Heart left ventricle (tissue), 16 donors: ENCODE data around the gene SEMA4D. TPM values are rescaled to one million over a fixed set of nuclear protein-coding genes. Genes with fewer than 3 reads are reported as not detected.
A peak's percentile ranks its signal among the peaks of the same experiment; 100 is the strongest.
"Not testable (repeated sequence)": the region's sequence is repeated elsewhere in the genome, so short reads cannot be mapped to it uniquely, and the experiment has no call there.

Experiments
- ATAC-seq, 4 donors: fragments of 200-7000 bp; cut with Tn5 transposase; one replicate each; pipeline ENCODE4 v1.9.1; 2020 to 2022; ENCODE audit warnings: moderate library complexity in 4 of 4, mild to moderate bottlenecking in 3 of 4, moderate number of reproducible peaks in 1 of 4
- DNase-seq, 5 donors: peaks; one replicate each; pipeline ENCODE4 v3.0.0-alpha.2; 2020
- H3K27ac ChIP-seq, 12 donors: fragments of 200-600 bp; sonication (generic) in 4 of 12; one replicate each; pipeline versions ENCODE4 v1.5.0 to v1.8.0; 2016 to 2022; ENCODE audit warnings: mild to moderate bottlenecking in 2 of 12
- H3K27me3 ChIP-seq, 9 donors: fragments of 200-600 bp; sonication (generic) in 2 of 9; one replicate each; pipeline versions ENCODE4 v1.5.1 to v1.8.0; 2016 to 2022; ENCODE audit warnings: mild to moderate bottlenecking in 3 of 9
- H3K36me3 ChIP-seq, 9 donors: fragments of 200-600 bp; sonication (generic) in 2 of 9; one replicate each; pipeline versions ENCODE4 v1.5.0 to v1.8.0; 2018 to 2022; ENCODE audit warnings: mild to moderate bottlenecking in 2 of 9
- H3K4me1 ChIP-seq, 12 donors: fragments of 200-600 bp; sonication (generic) in 4 of 12; one replicate each; pipeline versions ENCODE4 v1.5.0 to v1.8.0; 2016 to 2022; ENCODE audit warnings: mild to moderate bottlenecking in 3 of 12
- H3K4me3 ChIP-seq, 12 donors: fragments of 200-600 bp; sonication (generic) in 4 of 12; one replicate each; pipeline versions ENCODE4 v1.5.0 to v1.8.0; 2017 to 2022; ENCODE audit warnings: mild to moderate bottlenecking in 9 of 12, moderate library complexity in 4 of 12
- H3K9me3 ChIP-seq, 12 donors: fragments of 200-600 bp; sonication (generic) in 4 of 12; one replicate each; pipeline versions ENCODE4 v1.5.0 to v1.8.0; 2016 to 2022; ENCODE audit warnings: mild to moderate bottlenecking in 1 of 12
- POLR2A ChIP-seq, 2 donors: fragments of 450-650 bp; IDR thresholded peaks; one replicate each; pipeline ENCODE4 v1.6.1; 2017; ENCODE audit warnings: antibody characterized with exemption in 2 of 2, mild to moderate bottlenecking in 2 of 2, moderate library complexity in 2 of 2
- WGBS, 4 donors: extraction: QIAGEN DNeasy Blood & Tissue Kit in 2 of 4; methylation state at CpG; one replicate each; pipeline versions ENCODE4 v1.1.5 to v1.1.7; 2013 to 2018; 5-methylcytosine and 5-hydroxymethylcytosine counted together
- intact Hi-C, 10 donors: fragments of 100-400 bp; cut with DNase I; formaldehyde crosslinking; loops; one replicate each; pipeline versions ENCODE4 v1.11.1 to v1.14.2; 2022
- polyA plus RNA-seq, 2 donors: library from polyadenylated mRNA; stranded (reverse); fragments of 200-250 nt; gene quantifications; one replicate each; pipeline ENCODE4 v1.2.3, GENCODE V29; 2013
- total RNA-seq, 9 donors: library from RNA; depleted of rRNA in 2 of 9; stranded (reverse); fragments of >200 nt in 2 of 9; fragmentation: NEBNext Ultra II Directional in 3 of 9; extraction: Animal tissue kit (Norgen Biotek cat#: 25700) in 3 of 9; gene quantifications; one replicate each; pipeline versions ENCODE4 v1.1.0 to v1.2.4, GENCODE V29; 2016 to 2023
- TF ChIP-seq, protein P1 (sequence below), 12 donors: fragments of 200-600 bp; sonication (generic) in 4 of 12; IDR thresholded peaks; one replicate each; pipeline versions ENCODE4 v1.5.0 to v1.8.0; 2018 to 2022; ENCODE audit warnings: antibody characterized with exemption in 12 of 12, mild to moderate bottlenecking in 5 of 12
- donor health status: ischemic (EF 13 %, LVEDD 7.1; RV severe dilation, severe dysfunction).
- donor health status: healthy with polysubstance abuse.
- donor health status: DM: no; HTN: yes; CAD: no.
- donor health status: DM: no; HTN: no; CAD: no.
- donor health status: ischemic (EF 25% LVEDD 6.9; RV normal size, moderate dysfunction).
- donor health status: ischemic (EF 25% LVEDD 5.7; RV mildly dilated, moderate dysfunction).
- donor health status: healthy.
- donor health status: DM: yes; HTN: yes; CAD: no.
- donor health status: ischemic (EF 35%, LVEDD 5.7; RV mildly dilated, moderate dysfunction).
- donor health status: nonischemic (EF 11% LVEDD 7.7; RV severe dilation, severe dysfunction).
- donor health status: DM: yes; HTN: yes; CAD: no.
- donor health status: PGD.
- donor health status: ischemic (EF 29% LVEDD 5.4; RV normal size, mild dysfunction).
- donor health status: nonischemic (EF 23%, LVEDD 6.1; RV moderate dilation, normal function).

The SEMA4D gene
- total and polyA plus RNA-seq, 11 donors = 4.0 to 59.8 (median 20.2) TPM

DNA sequence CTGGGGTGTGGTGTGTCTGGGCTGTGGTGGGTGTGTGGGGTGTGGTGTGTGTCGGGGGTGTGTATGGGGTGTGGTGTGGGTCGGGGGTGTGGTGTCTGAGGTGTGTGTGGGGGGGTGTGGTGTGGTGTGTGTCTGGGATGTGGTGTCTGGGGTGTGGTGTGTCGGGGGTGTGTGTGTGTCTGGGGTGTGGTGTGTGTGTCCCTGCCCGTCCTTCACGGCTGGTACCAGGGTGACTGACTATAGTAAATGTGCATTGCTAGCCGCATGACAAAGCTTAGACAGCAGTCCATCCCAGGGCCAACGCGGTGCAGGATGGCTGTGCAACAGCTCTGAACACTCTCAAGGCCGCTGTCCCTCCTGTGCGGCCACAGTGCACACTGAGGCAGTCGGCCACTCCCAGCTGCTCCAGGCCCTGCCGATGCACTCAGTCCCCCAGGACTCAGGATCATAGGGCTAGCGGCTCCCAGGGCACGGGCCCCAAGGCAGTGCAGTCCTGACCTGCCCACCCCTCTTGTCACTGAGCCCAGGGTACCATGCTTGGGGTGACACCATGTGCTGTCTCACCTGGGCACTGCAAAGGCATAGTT, 125.6 kb downstream of the SEMA4D start:
- ATAC-seq (peak in 1 of 4 donors; percentile 23), DNase-seq (no peak)
- no peak for TF ChIP-seq POLR2A (IDR thresholded peaks at IDR 0.05)
- TF ChIP-seq, protein P1, sequence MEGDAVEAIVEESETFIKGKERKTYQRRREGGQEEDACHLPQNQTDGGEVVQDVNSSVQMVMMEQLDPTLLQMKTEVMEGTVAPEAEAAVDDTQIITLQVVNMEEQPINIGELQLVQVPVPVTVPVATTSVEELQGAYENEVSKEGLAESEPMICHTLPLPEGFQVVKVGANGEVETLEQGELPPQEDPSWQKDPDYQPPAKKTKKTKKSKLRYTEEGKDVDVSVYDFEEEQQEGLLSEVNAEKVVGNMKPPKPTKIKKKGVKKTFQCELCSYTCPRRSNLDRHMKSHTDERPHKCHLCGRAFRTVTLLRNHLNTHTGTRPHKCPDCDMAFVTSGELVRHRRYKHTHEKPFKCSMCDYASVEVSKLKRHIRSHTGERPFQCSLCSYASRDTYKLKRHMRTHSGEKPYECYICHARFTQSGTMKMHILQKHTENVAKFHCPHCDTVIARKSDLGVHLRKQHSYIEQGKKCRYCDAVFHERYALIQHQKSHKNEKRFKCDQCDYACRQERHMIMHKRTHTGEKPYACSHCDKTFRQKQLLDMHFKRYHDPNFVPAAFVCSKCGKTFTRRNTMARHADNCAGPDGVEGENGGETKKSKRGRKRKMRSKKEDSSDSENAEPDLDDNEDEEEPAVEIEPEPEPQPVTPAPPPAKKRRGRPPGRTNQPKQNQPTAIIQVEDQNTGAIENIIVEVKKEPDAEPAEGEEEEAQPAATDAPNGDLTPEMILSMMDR (IDR thresholded peaks at IDR 0.05) = no peak
- H3K36me3 ChIP-seq = peaks cover 0 to 9% (median 0%) of the 10 kb centered on the region in 9 donors
- H3K4me3 ChIP-seq = no peak overlapping the region
- no peaks in the 10 kb centered on the region for H3K9me3 ChIP-seq
- no peak overlapping the region for H3K27ac ChIP-seq
- peaks cover 0 to 12% (median 0%) of the 10 kb centered on the region in 12 donors for H3K4me1 ChIP-seq
- intact Hi-C loops = no loop called here
- no peaks in the 10 kb centered on the region for H3K27me3 ChIP-seq
- WGBS, 4 donors = 83 to 90% (median 87%) methylated on average over 7 to 14 of the region's 14 CpGs

DNA sequence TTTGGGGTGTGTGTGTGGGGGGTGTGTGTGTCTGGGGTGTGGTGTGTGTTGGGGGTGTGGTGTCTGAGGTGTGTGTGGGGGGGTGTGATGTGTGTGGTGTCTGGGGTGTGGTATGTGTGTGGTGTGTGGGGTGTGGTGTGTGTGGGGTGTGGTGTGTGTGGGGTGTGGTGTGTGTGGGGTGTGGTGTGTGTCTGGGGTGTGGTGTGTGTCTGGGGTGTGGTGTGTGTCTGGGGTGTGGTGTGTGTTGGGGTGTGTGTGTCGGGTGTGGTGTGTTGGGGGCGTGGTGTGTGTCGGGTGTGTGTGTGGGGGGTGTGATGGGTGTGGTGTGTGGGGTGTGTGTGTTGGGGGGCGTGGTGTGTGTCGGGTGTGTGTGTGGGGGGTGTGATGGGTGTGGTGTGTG, 126.1 kb downstream of the SEMA4D start:
- H3K4me3 ChIP-seq, H3K27ac ChIP-seq, H3K27me3 ChIP-seq, H3K36me3 ChIP-seq, intact Hi-C loops, ATAC-seq, DNase-seq, H3K9me3 ChIP-seq: not testable (repeated sequence)
- 86 to 94% (median 91%) methylated on average over 5 of the region's 5 CpGs for WGBS, 4 donors
- peaks cover 0 to 12% (median 0%) of the 10 kb centered on the region in 12 donors for H3K4me1 ChIP-seq

DNA sequence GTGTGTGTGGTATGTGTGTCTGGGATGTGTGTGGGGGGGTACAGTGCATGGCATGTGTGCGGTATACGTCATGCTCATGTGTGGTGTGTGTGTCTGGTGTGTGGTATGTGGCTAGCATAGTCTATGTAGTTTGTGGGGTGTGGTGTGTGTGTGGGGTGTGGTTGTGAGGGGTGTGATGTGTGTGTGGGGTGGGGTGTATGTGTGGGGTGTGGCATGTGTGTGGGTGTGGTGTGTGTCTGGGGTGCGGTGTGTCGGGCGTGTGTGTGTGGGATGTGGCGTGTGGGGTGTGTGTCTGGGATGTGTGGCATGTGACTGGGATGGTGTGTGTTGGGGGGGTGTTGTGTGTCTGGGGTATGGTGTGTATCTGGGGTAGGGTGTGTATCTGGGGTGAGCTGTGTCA, 127.3 kb downstream of the SEMA4D start:
- intact Hi-C loops = no loop called here
- H3K9me3 ChIP-seq = no peaks in the 10 kb centered on the region
- ATAC-seq (no peak), DNase-seq (no peak)
- H3K36me3 ChIP-seq = no peaks in the 10 kb centered on the region
- H3K4me1 ChIP-seq = peaks cover 0 to 6% (median 0%) of the 10 kb centered on the region in 12 donors
- no peak overlapping the region for H3K4me3 ChIP-seq
- H3K27me3 ChIP-seq = no peaks in the 10 kb centered on the region
- TF ChIP-seq, protein P1 (IDR thresholded peaks at IDR 0.05) = no peak
- TF ChIP-seq POLR2A (IDR thresholded peaks at IDR 0.05) = no peak
- H3K27ac ChIP-seq = no peak overlapping the region
- 89 to 98% (median 93%) methylated on average over 6 of the region's 6 CpGs for WGBS, 4 donors

DNA sequence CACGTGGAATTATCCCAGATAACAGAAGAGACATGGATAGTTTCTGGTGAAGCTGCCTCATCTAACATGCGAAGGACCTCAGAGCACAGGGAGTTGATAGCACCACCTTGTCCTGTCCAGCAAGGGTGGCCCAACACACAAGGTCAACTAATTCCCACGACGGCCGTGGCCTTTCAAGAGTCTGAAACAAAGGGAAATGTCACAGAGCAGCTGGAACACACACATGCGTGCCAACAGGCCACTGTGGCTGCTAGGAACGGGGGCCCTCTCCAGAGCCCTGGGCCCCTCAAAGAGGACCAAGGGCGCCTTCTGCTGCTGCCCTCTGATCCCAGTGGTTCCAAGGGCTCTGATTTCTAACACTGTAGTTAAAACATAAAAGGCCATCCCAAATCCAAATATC, 128.9 kb downstream of the SEMA4D start:
- no peak overlapping the region for H3K4me3 ChIP-seq
- TF ChIP-seq, protein P1 (IDR thresholded peaks at IDR 0.05) = no peak
- no peak for TF ChIP-seq POLR2A (IDR thresholded peaks at IDR 0.05)
- no peaks in the 10 kb centered on the region for H3K4me1 ChIP-seq
- H3K27me3 ChIP-seq = no peaks in the 10 kb centered on the region
- no peak overlapping the region for H3K27ac ChIP-seq
- intact Hi-C loops = loop anchor here in 1 of 10 donors (10.0 kb wide), 1 partner anchor 176 kb away; no protein-coding TSS in a partner anchor
- ATAC-seq (no peak), DNase-seq (peak in 1 of 5 donors; percentile 39)
- peaks cover 0 to 4% (median 0%) of the 10 kb centered on the region in 9 donors for H3K36me3 ChIP-seq
- no peaks in the 10 kb centered on the region for H3K9me3 ChIP-seq
- WGBS, 4 donors = 81 to 86% (median 84%) methylated on average over 8 of the region's 8 CpGs

DNA sequence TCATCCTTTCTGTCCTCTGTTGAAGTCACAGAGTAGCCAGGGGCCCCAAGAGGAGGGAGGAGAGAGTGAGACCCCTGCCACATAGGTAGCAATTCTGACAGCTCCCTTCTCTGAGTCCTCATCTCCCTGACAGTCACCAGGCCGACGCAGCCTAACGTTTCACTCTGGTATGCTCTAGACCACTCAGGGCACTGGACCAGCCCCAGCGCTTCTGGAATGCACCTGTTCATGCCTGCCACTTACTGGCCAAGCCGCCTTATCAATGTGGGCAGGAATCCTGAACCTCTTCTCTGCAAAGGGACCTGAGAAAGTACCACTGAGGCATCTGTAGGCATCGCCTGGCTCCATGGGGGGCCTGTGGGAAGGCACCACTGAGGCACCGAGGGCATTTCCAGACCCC, 129.4 kb downstream of the SEMA4D start:
- H3K27me3 ChIP-seq = no peaks in the 10 kb centered on the region
- 79 to 89% (median 83%) methylated on average over 5 to 7 of the region's 7 CpGs for WGBS, 4 donors
- H3K9me3 ChIP-seq = no peaks in the 10 kb centered on the region
- no peak overlapping the region for H3K4me3 ChIP-seq
- H3K36me3 ChIP-seq = peaks cover 0 to 8% (median 0%) of the 10 kb centered on the region in 9 donors
- H3K4me1 ChIP-seq = no peaks in the 10 kb centered on the region
- DNase-seq = peak in 2 of 5 donors; percentile 9 to 28
- no peak overlapping the region for H3K27ac ChIP-seq
- TF ChIP-seq, protein P1 (IDR thresholded peaks at IDR 0.05) = no peak
- no peak for TF ChIP-seq POLR2A (IDR thresholded peaks at IDR 0.05)
- intact Hi-C loops = loop anchor here in 1 of 10 donors (10.0 kb wide), 1 partner anchor 176 kb away; no protein-coding TSS in a partner anchor
- no peak for ATAC-seq
